GM12878 (cell line): Measurements from ENCODE around the gene GORASP1. TPM values are rescaled to one million over a fixed set of nuclear protein-coding genes. Genes with fewer than 3 reads are reported as not detected.

Experiments used
- ATAC-seq: fragments of 200-7000 bp; cut with Tn5 transposase; 3 replicates; pipeline ENCODE4 v1.9.1; 2020; ENCODE audit warnings: mild to moderate bottlenecking, moderate library complexity
- BruUV-seq: library from RNA; stranded (reverse); fragments of 400-500 nt; replicated peaks from 2 replicates; lab custom pipeline; 2021; lab: Mats Ljungman, UMichigan
- CTCF ChIA-PET: fragments of 300-600 bp; sonication (Branson Sonifier 250); formaldehyde crosslinking; extraction: SDS; loops from one replicate; lab custom pipeline; 2021; ENCODE audit warnings: inconsistent platforms; lab: Yijun Ruan, JAX
- POLR2A ChIA-PET: fragments of 350-600 bp; formaldehyde crosslinking; extraction: SDS; loops from one replicate; lab custom pipeline; 2021; ENCODE audit warnings: inconsistent platforms; lab: Charles Lee
- RAD21 ChIA-PET: fragments of 300-600 bp; sonication (Branson Sonifier 250); formaldehyde crosslinking; loops from one replicate; lab custom pipeline; 2023; ENCODE audit warnings: antibody characterized with exemption; ENCODE audit not compliant: unreplicated experiment; lab: Charles Lee
- SMC1A ChIA-PET: fragments of 300-600 bp; sonication (Branson Sonifier 250); formaldehyde crosslinking; loops from one replicate; lab custom pipeline; 2023; ENCODE audit not compliant: unreplicated experiment, uncharacterized antibody; lab: Charles Lee
- DNase-seq: peaks from one replicate; pipeline ENCODE4 v3.0.0-alpha.2; 2011; ENCODE audit warnings: low read depth, low spot score
- FAIRE-seq: peaks from 3 replicates; lab custom pipeline; 2011; peaks lifted over from hg19 to GRCh38; lab: Jason Lieb, UNC
- H2AFZ ChIP-seq: 2 replicates; pipeline ENCODE4 v1.6.0; 2011; ENCODE audit warnings: low read depth, low read length, control low read depth; ENCODE audit not compliant: control insufficient read depth
- H3K27ac ChIP-seq: 2 replicates; pipeline ENCODE4 v1.5.1; 2011; ENCODE audit warnings: control low read depth; ENCODE audit not compliant: control insufficient read depth, insufficient read depth
- H3K27me3 ChIP-seq, 2 experiments: replicated peaks in 1 of 2; 2 replicates each; pipeline versions ENCODE4 v1.6.0 to v1.6.1; 2011; ENCODE audit warnings: low read length in 1 of 2; ENCODE audit not compliant: control insufficient read depth in 2 of 2, insufficient read depth in 2 of 2
- H3K36me3 ChIP-seq, 2 experiments: 2 replicates each; pipeline ENCODE4 v1.5.1; 2011; ENCODE audit warnings: low read length in 1 of 2; ENCODE audit not compliant: control insufficient read depth in 2 of 2, insufficient read depth in 2 of 2
- H3K4me1 ChIP-seq: 2 replicates; pipeline ENCODE4 v1.6.1; 2011; ENCODE audit warnings: mild to moderate bottlenecking, low read length, moderate library complexity, mixed read lengths; ENCODE audit not compliant: control insufficient read depth, insufficient read depth
- H3K4me2 ChIP-seq: 2 replicates; pipeline ENCODE4 v1.6.0; 2011; ENCODE audit warnings: control low read depth; ENCODE audit not compliant: control insufficient read depth, insufficient read depth
- H3K4me3 ChIP-seq: fragments of 200-600 bp; sonication (generic); 2 replicates; pipeline ENCODE4 v1.5.1; 2016
- H3K79me2 ChIP-seq: 2 replicates; pipeline ENCODE4 v1.6.0; 2011; ENCODE audit warnings: low read length; ENCODE audit not compliant: control insufficient read depth, insufficient read depth
- H3K9ac ChIP-seq: 2 replicates; pipeline ENCODE4 v1.8.0; 2011; ENCODE audit warnings: low read length, control low read depth, mixed read lengths; ENCODE audit not compliant: control insufficient read depth, insufficient read depth
- H3K9me3 ChIP-seq: replicated peaks from 3 replicates; pipeline ENCODE4 v1.5.1; 2011; ENCODE audit warnings: mild to moderate bottlenecking, low read length; ENCODE audit not compliant: control insufficient read depth, insufficient read depth
- H4K20me1 ChIP-seq: 2 replicates; pipeline ENCODE4 v1.6.0; 2011; ENCODE audit not compliant: control insufficient read depth, insufficient read depth
- BRCA1 ChIP-seq: IDR thresholded peaks from 2 replicates; pipeline ENCODE4 v1.6.1; 2011; ENCODE audit warnings: low read depth, low read length, improper control_type of control experiment
- FOS ChIP-seq: IDR thresholded peaks from 3 replicates; pipeline ENCODE4 v1.6.1; 2011; ENCODE audit warnings: borderline replicate concordance; ENCODE audit not compliant: insufficient read length; ENCODE audit errors: extremely low read depth
- IKZF1 ChIP-seq: fragments of 450-650 bp; conservative IDR thresholded peaks from 2 replicates; pipeline ENCODE4 v1.6.1; 2017; ENCODE audit warnings: antibody characterized with exemption, mild to moderate bottlenecking
- MTA2 ChIP-seq: fragments of 450-650 bp; IDR thresholded peaks from 2 replicates; pipeline ENCODE4 v1.6.1; 2016; ENCODE audit warnings: low read depth, mild to moderate bottlenecking, moderate library complexity
- POLR2AphosphoS5 ChIP-seq: IDR thresholded peaks from 2 replicates; pipeline ENCODE4 v1.6.1; 2011; ENCODE audit warnings: mild to moderate bottlenecking, low read length, inconsistent platforms
- RB1 ChIP-seq: fragments of 450-650 bp; formaldehyde crosslinking; IDR thresholded peaks from 2 replicates; pipeline ENCODE4 v1.6.1; 2017; ENCODE audit warnings: mild to moderate bottlenecking, borderline replicate concordance
- RBBP5 ChIP-seq: fragments of 200-600 bp; sonication (generic); conservative IDR thresholded peaks from 2 replicates; pipeline ENCODE4 v1.6.1; 2016
- SIX5 ChIP-seq: IDR thresholded peaks from 2 replicates; pipeline ENCODE4 v1.6.1; 2011; ENCODE audit warnings: mild to moderate bottlenecking, low read depth, low read length, moderate library complexity; ENCODE audit not compliant: severe bottlenecking
- WGBS: methylation state at CpG from one replicate; pipeline ENCODE4 v1.1.6; 2016; ENCODE audit warnings: low lambda C conversion rate; ENCODE audit not compliant: insufficient replicate concordance, insufficient coverage; ENCODE audit errors: missing lambda C conversion rate; 5-methylcytosine and 5-hydroxymethylcytosine counted together
- in situ Hi-C: fragments of 300-500 bp; cut with MboI; formaldehyde crosslinking; loops from 9 replicates; pipeline ENCODE4 v1.14.3; 2018; ENCODE audit warnings: mixed read lengths
- intact Hi-C: fragments of 100-400 bp; cut with micrococcal nuclease; formaldehyde crosslinking; loops from one replicate; pipeline ENCODE4 v1.14.2; 2022; ENCODE audit not compliant: unreplicated experiment
- polyA plus RNA-seq, 11 experiments: library from polyadenylated mRNA; depleted of rRNA in 4 of 11; unstranded in 6 of 11; stranded (reverse) in 5 of 11; fragments of >200 nt; fragmentation: Nextera tagmentation in 4 of 11; fragmentation: Illumina TruSeq in 1 of 11; extraction: Ambion mirVana in 4 of 11; extraction: Trizol in 1 of 11; gene quantifications; 1 replicate in 1 of 11; 2 replicates in 10 of 11; pipeline versions ENCODE4 v1.2.1 to v1.2.3, GENCODE V29; 2011 to 2016; ENCODE audit warnings: inconsistent platforms in 2 of 11, missing spikeins in 2 of 11, low read depth in 1 of 11
- total RNA-seq, 4 experiments: library from RNA; depleted of rRNA in 3 of 4; stranded (reverse); fragments of >200 nt in 3 of 4; fragmentation: Illumina TruSeq in 1 of 4; extraction: Trizol in 1 of 4; gene quantifications; 2 replicates each; pipeline versions ENCODE4 v1.2.1 to v1.2.3, GENCODE V29; 2013 to 2021
- TF ChIP-seq, protein P1 (sequence below), 3 experiments: IDR thresholded peaks in 2 of 3; conservative IDR thresholded peaks in 1 of 3; 2 replicates each; pipeline ENCODE4 v1.5.1; 2011; ENCODE audit warnings: low read depth in 3 of 3, low read length in 3 of 3, mild to moderate bottlenecking in 3 of 3, control low read depth in 2 of 3, moderate library complexity in 2 of 3, inconsistent platforms in 1 of 3, mixed read lengths in 1 of 3; ENCODE audit not compliant: control insufficient read depth in 2 of 3, insufficient read depth in 1 of 3; ENCODE audit errors: extremely low read depth in 1 of 3
- TF ChIP-seq, protein P2 (sequence below): IDR thresholded peaks from 2 replicates; pipeline ENCODE4 v1.6.1; 2011; ENCODE audit warnings: mild to moderate bottlenecking, low read depth, low read length, moderate library complexity; ENCODE audit not compliant: insufficient replicate concordance
- TF ChIP-seq, protein P3 (sequence below): IDR thresholded peaks from 2 replicates; pipeline ENCODE4 v1.6.1; 2012; ENCODE audit warnings: low read depth, low read length, improper control_type of control experiment
- TF ChIP-seq, protein P4 (sequence below): fragments of 450-650 bp; IDR thresholded peaks from 2 replicates; pipeline ENCODE4 v1.6.1; 2017; ENCODE audit warnings: mild to moderate bottlenecking, moderate library complexity

GORASP1 gene
- total and polyA plus RNA-seq, 10 of the 15 experiments (the other 5 are each of a cell fraction or from before 2014, with no cell fraction given) = 3.6 to 32.7 (median 23.2) TPM

DNA sequence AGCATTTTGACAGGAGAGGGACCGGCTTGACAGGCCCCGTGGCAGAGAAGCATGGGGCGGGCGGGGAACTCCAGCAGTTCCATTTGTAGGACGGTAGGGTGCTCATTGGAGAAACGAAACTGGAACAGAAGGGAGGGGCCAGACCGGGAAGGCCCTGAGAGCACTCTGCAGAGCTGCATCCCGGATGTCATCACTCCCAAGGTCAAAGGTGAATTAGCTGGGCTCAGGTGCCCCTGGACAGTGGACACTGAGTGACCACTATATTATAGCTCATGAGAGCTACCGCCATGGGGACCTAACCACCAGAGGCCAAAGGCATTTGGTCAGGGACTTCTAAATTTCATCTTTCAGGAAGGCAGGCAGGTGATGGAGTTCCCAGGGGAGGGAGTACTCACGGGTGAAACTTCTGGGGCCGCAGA is 38.7 kb upstream of the GORASP1 start:
- Histone ChIP-seq H3K4me2 (peak overlapping the region; percentile 97), H3K4me1 (peaks cover 45% of the 10 kb centered on the region), H3K4me3 (peak overlapping the region; percentile 85; the same call in 1 of the 2 replicates), H3K36me3 (peaks cover 15 to 29% of the 10 kb centered on the region in 2 experiments), H3K27me3 (no peaks in the 10 kb centered on the region), H2AFZ (no peak overlapping the region), H3K9ac (peak overlapping the region; percentile 85), H3K9me3 (no peaks in the 10 kb centered on the region), H4K20me1 (no peaks in the 10 kb centered on the region; the same call in 1 of the 2 replicates), H3K79me2 (peaks cover 66% of the 10 kb centered on the region), H3K27ac (peak overlapping the region; percentile 99)
- in situ Hi-C loops (no loop called here), intact Hi-C loops (no loop called here)
- no TSS peak for BruUV-seq
- ChIA-PET SMC1A (interaction anchor here (0.8 to 2.6 kb wide), 10 partner anchors 13 to 142 kb away, joined by 3 to 8 read pairs (median 4); no protein-coding TSS in a partner anchor), CTCF (interaction anchor here (0.9 to 1.9 kb wide), 6 partner anchors 10 to 232 kb away, joined by 3 to 5 read pairs (median 4); no protein-coding TSS in a partner anchor), RAD21 (interaction anchor here (0.9 to 3.2 kb wide), 10 partner anchors 12 to 200 kb away, joined by 3 to 14 read pairs (median 4); partner anchors contain the start of gene TTC21A), POLR2A (interaction anchor here (0.7 to 1.3 kb wide), 4 partner anchors 12 to 125 kb away, joined by 3 to 4 read pairs (median 4); no protein-coding TSS in a partner anchor)
- DNase-seq (no peak), ATAC-seq (no peak), FAIRE-seq (no peak)
- 34% methylated on average over 11 of the region's 11 CpGs for whole genome bisulfite sequencing
- TF ChIP-seq RBBP5 (no peak), MTA2 (no peak), SIX5 (no peak), FOS (no peak), BRCA1 (no peak), RB1 (no peak), POLR2AphosphoS5 (peak; percentile 20; the same call in 1 of the 2 replicates), IKZF1 (peak; percentile 54)
- TF ChIP-seq, protein P1, sequence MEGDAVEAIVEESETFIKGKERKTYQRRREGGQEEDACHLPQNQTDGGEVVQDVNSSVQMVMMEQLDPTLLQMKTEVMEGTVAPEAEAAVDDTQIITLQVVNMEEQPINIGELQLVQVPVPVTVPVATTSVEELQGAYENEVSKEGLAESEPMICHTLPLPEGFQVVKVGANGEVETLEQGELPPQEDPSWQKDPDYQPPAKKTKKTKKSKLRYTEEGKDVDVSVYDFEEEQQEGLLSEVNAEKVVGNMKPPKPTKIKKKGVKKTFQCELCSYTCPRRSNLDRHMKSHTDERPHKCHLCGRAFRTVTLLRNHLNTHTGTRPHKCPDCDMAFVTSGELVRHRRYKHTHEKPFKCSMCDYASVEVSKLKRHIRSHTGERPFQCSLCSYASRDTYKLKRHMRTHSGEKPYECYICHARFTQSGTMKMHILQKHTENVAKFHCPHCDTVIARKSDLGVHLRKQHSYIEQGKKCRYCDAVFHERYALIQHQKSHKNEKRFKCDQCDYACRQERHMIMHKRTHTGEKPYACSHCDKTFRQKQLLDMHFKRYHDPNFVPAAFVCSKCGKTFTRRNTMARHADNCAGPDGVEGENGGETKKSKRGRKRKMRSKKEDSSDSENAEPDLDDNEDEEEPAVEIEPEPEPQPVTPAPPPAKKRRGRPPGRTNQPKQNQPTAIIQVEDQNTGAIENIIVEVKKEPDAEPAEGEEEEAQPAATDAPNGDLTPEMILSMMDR (IDR thresholded peaks at IDR 0.05 in 2 of 3, conservative IDR thresholded peaks at IDR 0.05 in 1 of 3; ENCODE audit: control insufficient read depth in 2 of 3, extremely low read depth in 1 of 3, insufficient read depth in 1 of 3, low read depth in 3 of 3, low read length in 3 of 3) = peak in 2 of 3 experiments; percentile 10 to 21; a peak in 2 of 6 replicates
- TF ChIP-seq, protein P2, sequence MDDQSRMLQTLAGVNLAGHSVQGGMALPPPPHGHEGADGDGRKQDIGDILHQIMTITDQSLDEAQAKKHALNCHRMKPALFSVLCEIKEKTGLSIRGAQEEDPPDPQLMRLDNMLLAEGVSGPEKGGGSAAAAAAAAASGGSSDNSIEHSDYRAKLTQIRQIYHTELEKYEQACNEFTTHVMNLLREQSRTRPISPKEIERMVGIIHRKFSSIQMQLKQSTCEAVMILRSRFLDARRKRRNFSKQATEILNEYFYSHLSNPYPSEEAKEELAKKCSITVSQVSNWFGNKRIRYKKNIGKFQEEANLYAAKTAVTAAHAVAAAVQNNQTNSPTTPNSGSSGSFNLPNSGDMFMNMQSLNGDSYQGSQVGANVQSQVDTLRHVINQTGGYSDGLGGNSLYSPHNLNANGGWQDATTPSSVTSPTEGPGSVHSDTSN = no peak
- TF ChIP-seq, protein P3, sequence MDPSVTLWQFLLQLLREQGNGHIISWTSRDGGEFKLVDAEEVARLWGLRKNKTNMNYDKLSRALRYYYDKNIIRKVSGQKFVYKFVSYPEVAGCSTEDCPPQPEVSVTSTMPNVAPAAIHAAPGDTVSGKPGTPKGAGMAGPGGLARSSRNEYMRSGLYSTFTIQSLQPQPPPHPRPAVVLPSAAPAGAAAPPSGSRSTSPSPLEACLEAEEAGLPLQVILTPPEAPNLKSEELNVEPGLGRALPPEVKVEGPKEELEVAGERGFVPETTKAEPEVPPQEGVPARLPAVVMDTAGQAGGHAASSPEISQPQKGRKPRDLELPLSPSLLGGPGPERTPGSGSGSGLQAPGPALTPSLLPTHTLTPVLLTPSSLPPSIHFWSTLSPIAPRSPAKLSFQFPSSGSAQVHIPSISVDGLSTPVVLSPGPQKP = no peak
- TF ChIP-seq, protein P4, sequence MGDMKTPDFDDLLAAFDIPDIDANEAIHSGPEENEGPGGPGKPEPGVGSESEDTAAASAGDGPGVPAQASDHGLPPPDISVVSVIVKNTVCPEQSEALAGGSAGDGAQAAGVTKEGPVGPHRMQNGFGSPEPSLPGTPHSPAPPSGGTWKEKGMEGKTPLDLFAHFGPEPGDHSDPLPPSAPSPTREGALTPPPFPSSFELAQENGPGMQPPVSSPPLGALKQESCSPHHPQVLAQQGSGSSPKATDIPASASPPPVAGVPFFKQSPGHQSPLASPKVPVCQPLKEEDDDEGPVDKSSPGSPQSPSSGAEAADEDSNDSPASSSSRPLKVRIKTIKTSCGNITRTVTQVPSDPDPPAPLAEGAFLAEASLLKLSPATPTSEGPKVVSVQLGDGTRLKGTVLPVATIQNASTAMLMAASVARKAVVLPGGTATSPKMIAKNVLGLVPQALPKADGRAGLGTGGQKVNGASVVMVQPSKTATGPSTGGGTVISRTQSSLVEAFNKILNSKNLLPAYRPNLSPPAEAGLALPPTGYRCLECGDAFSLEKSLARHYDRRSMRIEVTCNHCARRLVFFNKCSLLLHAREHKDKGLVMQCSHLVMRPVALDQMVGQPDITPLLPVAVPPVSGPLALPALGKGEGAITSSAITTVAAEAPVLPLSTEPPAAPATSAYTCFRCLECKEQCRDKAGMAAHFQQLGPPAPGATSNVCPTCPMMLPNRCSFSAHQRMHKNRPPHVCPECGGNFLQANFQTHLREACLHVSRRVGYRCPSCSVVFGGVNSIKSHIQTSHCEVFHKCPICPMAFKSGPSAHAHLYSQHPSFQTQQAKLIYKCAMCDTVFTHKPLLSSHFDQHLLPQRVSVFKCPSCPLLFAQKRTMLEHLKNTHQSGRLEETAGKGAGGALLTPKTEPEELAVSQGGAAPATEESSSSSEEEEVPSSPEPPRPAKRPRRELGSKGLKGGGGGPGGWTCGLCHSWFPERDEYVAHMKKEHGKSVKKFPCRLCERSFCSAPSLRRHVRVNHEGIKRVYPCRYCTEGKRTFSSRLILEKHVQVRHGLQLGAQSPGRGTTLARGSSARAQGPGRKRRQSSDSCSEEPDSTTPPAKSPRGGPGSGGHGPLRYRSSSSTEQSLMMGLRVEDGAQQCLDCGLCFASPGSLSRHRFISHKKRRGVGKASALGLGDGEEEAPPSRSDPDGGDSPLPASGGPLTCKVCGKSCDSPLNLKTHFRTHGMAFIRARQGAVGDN = peak; percentile 63; the same call in 1 of the 2 replicates
